ENCODE results near the gene VSNL1.

VSNL1 gene

GRCh38 chr2:17610521-17610920 lies 70.0 kb downstream of the VSNL1 start:
- TF ChIP-seq CTCF (IDR thresholded peaks at IDR 0.05; ENCODE audit: low read depth, low read length): no peak
- Histone ChIP-seq H3K36me3 (no peaks in the 10 kb centered on the region), H3K27me3 (no peaks in the 10 kb centered on the region), H3K4me3 (ENCODE audit: low read depth, low read length) (no peak overlapping the region), H3K4me1 (no peaks in the 10 kb centered on the region), H3K9me3 (no peaks in the 10 kb centered on the region)
- DNase-seq: no peak

- Histone ChIP-seq H3K36me3 (no peaks in the 10 kb centered on the region), H3K9me3 (no peaks in the 10 kb centered on the region), H3K4me1 (no peaks in the 10 kb centered on the region), H3K4me3 (ENCODE audit: low read depth, low read length) (no peak overlapping the region), H3K27me3 (no peaks in the 10 kb centered on the region)
- no peak for DNase-seq
- no peak for TF ChIP-seq CTCF (IDR thresholded peaks at IDR 0.05; ENCODE audit: low read depth, low read length)
These were observed 70.5 kb downstream of the VSNL1 start for GRCh38 chr2:17611036-17611435.

GRCh38 chr2:17614174-17614930 lies 73.9 kb downstream of the VSNL1 start:
- Histone ChIP-seq H3K4me3 (ENCODE audit: low read depth, low read length) (no peak overlapping the region), H3K9me3 (no peaks in the 10 kb centered on the region; the same call in 1 of the 2 replicates), H3K4me1 (no peaks in the 10 kb centered on the region), H3K27me3 (no peaks in the 10 kb centered on the region), H3K36me3 (no peaks in the 10 kb centered on the region)
- TF ChIP-seq CTCF (IDR thresholded peaks at IDR 0.05; ENCODE audit: low read depth, low read length): no peak
- DNase-seq: no peak

GRCh38 chr2:17615147-17615546 lies 74.7 kb downstream of the VSNL1 start:
- Histone ChIP-seq H3K9me3 (no peaks in the 10 kb centered on the region; the same call in 1 of the 2 replicates), H3K27me3 (no peaks in the 10 kb centered on the region), H3K4me1 (no peaks in the 10 kb centered on the region), H3K4me3 (ENCODE audit: low read depth, low read length) (no peak overlapping the region), H3K36me3 (no peaks in the 10 kb centered on the region)
- DNase-seq: no peak
- no peak for TF ChIP-seq CTCF (IDR thresholded peaks at IDR 0.05; ENCODE audit: low read depth, low read length)

GRCh38 chr2:17615728-17616351 lies 75.3 kb downstream of the VSNL1 start:
- H3K4me3 ChIP-seq (ENCODE audit: low read depth, low read length): no peak overlapping the region
- DNase-seq: no peak

More at GRCh38 chr2:17615728-17616351, 75.3 kb downstream of the VSNL1 start:
- Histone ChIP-seq H3K27me3 (no peaks in the 10 kb centered on the region), H3K9me3 (no peaks in the 10 kb centered on the region; the same call in 1 of the 2 replicates), H3K4me1 (no peaks in the 10 kb centered on the region), H3K36me3 (no peaks in the 10 kb centered on the region)
- TF ChIP-seq CTCF (IDR thresholded peaks at IDR 0.05; ENCODE audit: low read depth, low read length): no peak
